RWPE2 (cell line): ENCODE data around the gene PIP4K2A.

Experiments used
- ATAC-seq: fragments of 200-7000 bp; cut with Tn5 transposase; 3 replicates; pipeline ENCODE4 v1.9.1; 2021; ENCODE audit warnings: low read depth
- DNase-seq: peaks from one replicate; pipeline ENCODE4 v3.0.0-alpha.2; 2020; ENCODE audit warnings: low spot score
- H3K27ac ChIP-seq: fragments of 450-650 bp; 2 replicates; pipeline ENCODE4 v1.5.1; 2017; ENCODE audit warnings: mild to moderate bottlenecking; ENCODE audit not compliant: poor library complexity, severe bottlenecking
- H3K27me3 ChIP-seq: fragments of 250-450 bp; sonication (Bioruptor Pico); 2 replicates; pipeline ENCODE4 v1.5.1; 2021; ENCODE audit warnings: mild to moderate bottlenecking, moderate library complexity; ENCODE audit not compliant: insufficient read depth, poor library complexity, severe bottlenecking
- H3K36me3 ChIP-seq: fragments of 250-450 bp; sonication (Bioruptor Pico); 2 replicates; pipeline ENCODE4 v1.5.1; 2020; ENCODE audit warnings: low read depth, mild to moderate bottlenecking, moderate library complexity
- H3K4me1 ChIP-seq: fragments of 250-450 bp; sonication (Bioruptor Pico); 2 replicates; pipeline ENCODE4 v1.5.1; 2021; ENCODE audit warnings: mild to moderate bottlenecking, moderate library complexity; ENCODE audit not compliant: insufficient read depth, poor library complexity, severe bottlenecking
- H3K4me3 ChIP-seq: fragments of 250-450 bp; sonication (Bioruptor Pico); 2 replicates; pipeline ENCODE4 v1.5.1; 2021; ENCODE audit warnings: mild to moderate bottlenecking, moderate library complexity; ENCODE audit not compliant: severe bottlenecking
- H3K9me3 ChIP-seq: fragments of 250-450 bp; sonication (Bioruptor Pico); 2 replicates; pipeline ENCODE4 v1.5.1; 2021; ENCODE audit warnings: mild to moderate bottlenecking, moderate library complexity; ENCODE audit not compliant: severe bottlenecking
- CTCF ChIP-seq: fragments of 450-650 bp; IDR thresholded peaks from one replicate; pipeline ENCODE4 v1.5.1; 2017; ENCODE audit warnings: mild to moderate bottlenecking, moderate library complexity; ENCODE audit not compliant: poor library complexity, severe bottlenecking

Gene PIP4K2A

GRCh38 chr10:22593636-22594198 is 120.7 kb downstream of the PIP4K2A start:
- Histone ChIP-seq H3K4me1 (peaks cover 2% of the 10 kb centered on the region), H3K27me3 (no peaks in the 10 kb centered on the region), H3K36me3 (no peaks in the 10 kb centered on the region), H3K9me3 (no peaks in the 10 kb centered on the region), H3K27ac (no peak overlapping the region), H3K4me3 (no peak overlapping the region)
- ATAC-seq: no peak
- DNase-seq: no peak
- TF ChIP-seq CTCF: no peak

- Histone ChIP-seq H3K27me3 (no peaks in the 10 kb centered on the region), H3K9me3 (no peaks in the 10 kb centered on the region), H3K4me1 (no peaks in the 10 kb centered on the region), H3K36me3 (0 out of 2 replicates have a peak, but pooled peaks cover under 1% of the 10 kb centered on the region), H3K27ac (no peak overlapping the region), H3K4me3 (no peak overlapping the region)
- TF ChIP-seq CTCF: no peak
- no peak for ATAC-seq
- DNase-seq: no peak
Observed at GRCh38 chr10:22593026-22593425, 121.4 kb downstream of the PIP4K2A start.

DNA sequence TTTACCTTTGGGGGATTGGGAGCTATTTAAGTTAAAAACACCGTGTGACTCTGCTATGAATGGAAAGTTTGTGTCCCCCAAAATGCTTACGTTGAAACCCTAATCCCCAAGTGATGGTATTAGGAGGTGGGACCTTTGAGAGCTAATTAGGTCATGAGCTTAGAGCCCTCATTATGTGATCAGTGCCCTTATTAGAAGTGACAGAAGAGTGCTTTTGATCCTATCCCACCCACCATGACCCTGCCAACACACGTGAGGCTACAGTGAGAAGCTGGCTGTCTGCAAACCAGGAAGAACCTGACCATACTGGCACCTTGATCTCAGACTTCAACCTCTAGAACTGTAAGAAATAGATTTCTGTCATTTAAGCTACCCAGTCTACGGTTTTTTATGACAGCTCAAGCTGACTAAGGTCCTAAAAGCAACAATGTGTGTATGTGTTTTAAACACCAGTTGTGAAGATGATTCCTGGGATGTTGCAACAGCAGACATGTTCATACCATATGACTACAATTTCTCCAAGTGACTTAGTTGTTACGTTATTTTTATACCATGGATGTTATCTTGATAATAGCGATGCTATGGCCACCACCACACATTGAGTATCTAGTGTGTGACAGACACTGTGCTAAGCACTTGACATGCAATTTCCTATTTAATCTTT is 124.4 kb downstream of the PIP4K2A start:
- Histone ChIP-seq H3K27ac (no peak overlapping the region), H3K36me3 (0 out of 2 replicates have a peak, but pooled peaks cover 2% of the 10 kb centered on the region), H3K27me3 (no peaks in the 10 kb centered on the region), H3K4me3 (no peak overlapping the region), H3K4me1 (no peaks in the 10 kb centered on the region), H3K9me3 (no peaks in the 10 kb centered on the region)
- DNase-seq: no peak
- ATAC-seq: no peak
- no peak for TF ChIP-seq CTCF

GRCh38 chr10:22588462-22588861 is 125.9 kb downstream of the PIP4K2A start:
- no peak for TF ChIP-seq CTCF
- Histone ChIP-seq H3K4me1 (no peaks in the 10 kb centered on the region), H3K27ac (no peak overlapping the region), H3K9me3 (no peaks in the 10 kb centered on the region), H3K4me3 (no peak overlapping the region), H3K36me3 (0 out of 2 replicates have a peak, but pooled peaks cover 2% of the 10 kb centered on the region), H3K27me3 (no peaks in the 10 kb centered on the region)
- DNase-seq: no peak
- ATAC-seq: no peak

DNA sequence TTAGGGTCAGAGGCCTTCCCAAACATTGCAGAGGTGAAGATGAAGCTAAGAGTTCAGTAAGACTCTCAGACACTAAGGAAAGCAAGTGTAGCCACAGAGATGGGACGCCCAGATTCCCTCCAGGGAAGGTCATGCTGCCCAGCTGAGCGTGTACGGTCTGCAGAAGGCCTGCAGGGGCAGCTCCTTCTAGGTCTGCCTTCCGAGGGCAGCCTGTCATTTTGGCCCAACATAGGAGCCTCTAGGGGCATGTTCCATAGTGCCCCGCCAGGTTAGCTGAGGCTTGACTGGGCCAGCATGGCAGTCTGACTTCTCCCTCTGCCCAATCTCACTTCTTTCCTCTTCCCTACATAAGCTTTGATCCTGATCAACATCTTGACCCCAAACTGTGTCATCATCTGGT is 130.7 kb downstream of the PIP4K2A start:
- 0 out of 2 replicates have a peak, but pooled peaks cover 2% of the 10 kb centered on the region for H3K36me3 ChIP-seq
- no peaks in the 10 kb centered on the region for H3K4me1 ChIP-seq
- H3K27me3 ChIP-seq: no peaks in the 10 kb centered on the region
- H3K4me3 ChIP-seq: no peak overlapping the region
- no peaks in the 10 kb centered on the region for H3K9me3 ChIP-seq
- DNase-seq (no peak), ATAC-seq (no peak)
- no peak for TF ChIP-seq CTCF
- no peak overlapping the region for H3K27ac ChIP-seq
